ENCODE results near the gene LCAT. TPM values are rescaled to one million over a fixed set of nuclear protein-coding genes. Genes with fewer than 3 reads are reported as not detected.
A peak's percentile ranks its signal among the peaks of the same experiment; 100 is the strongest.

Gene LCAT
- total RNA-seq, 1 donor from 2014 or later = 20.3 TPM

- Mint-ChIP-seq H3K36me3 (ENCODE audit: low read depth) (peaks cover 27% of the 10 kb centered on the region), H3K27me3 (ENCODE audit: insufficient read depth) (no peaks in the 10 kb centered on the region), H3K4me3 (no peak overlapping the region), H3K27ac (no peak overlapping the region), H3K4me1 (ENCODE audit: low read depth) (peaks cover 15% of the 10 kb centered on the region), H3K9me3 (no peaks in the 10 kb centered on the region)
- no peak for DNase-seq (ENCODE audit: low spot score)
- intact Hi-C loops (cut with micrococcal nuclease) = no loop called here
Observed at GRCh38 chr16:67930678-67931211, 13.2 kb downstream of the LCAT start.

GRCh38 chr16:67930191-67930590 is 13.7 kb downstream of the LCAT start:
- H3K4me1 Mint-ChIP-seq (ENCODE audit: low read depth) = peaks cover 11% of the 10 kb centered on the region
- H3K36me3 Mint-ChIP-seq (ENCODE audit: low read depth) = peaks cover 22% of the 10 kb centered on the region
- H3K27ac Mint-ChIP-seq = no peak overlapping the region
- no peak for DNase-seq (ENCODE audit: low spot score)
- H3K9me3 Mint-ChIP-seq = no peaks in the 10 kb centered on the region
- intact Hi-C loops (cut with micrococcal nuclease) = no loop called here
- no peak overlapping the region for H3K4me3 Mint-ChIP-seq
- H3K27me3 Mint-ChIP-seq (ENCODE audit: insufficient read depth) = no peaks in the 10 kb centered on the region

GRCh38 chr16:67928561-67929364 is 15.2 kb downstream of the LCAT start:
- Mint-ChIP-seq H3K4me3 (no peak overlapping the region), H3K36me3 (ENCODE audit: low read depth) (peaks cover 9% of the 10 kb centered on the region), H3K9me3 (no peaks in the 10 kb centered on the region), H3K27me3 (ENCODE audit: insufficient read depth) (no peaks in the 10 kb centered on the region), H3K27ac (no peak overlapping the region), H3K4me1 (ENCODE audit: low read depth) (peaks cover 1% of the 10 kb centered on the region)
- intact Hi-C loops (cut with micrococcal nuclease) = loop anchor here (1.0 to 2.0 kb wide), 4 partner anchors 45 to 407 kb away; no protein-coding TSS in a partner anchor
- DNase-seq (ENCODE audit: low spot score) = peak; percentile 67

GRCh38 chr16:67928147-67928546 is 15.8 kb downstream of the LCAT start:
- intact Hi-C loops (cut with micrococcal nuclease) = loop anchor here (1.0 to 2.0 kb wide), 4 partner anchors 45 to 407 kb away; no protein-coding TSS in a partner anchor
- Mint-ChIP-seq H3K27me3 (ENCODE audit: insufficient read depth) (no peaks in the 10 kb centered on the region), H3K27ac (no peak overlapping the region), H3K36me3 (ENCODE audit: low read depth) (peaks cover 8% of the 10 kb centered on the region), H3K4me1 (ENCODE audit: low read depth) (no peaks in the 10 kb centered on the region), H3K4me3 (no peak overlapping the region), H3K9me3 (no peaks in the 10 kb centered on the region)
- no peak for DNase-seq (ENCODE audit: low spot score)

GRCh38 chr16:67927131-67927941 is 16.6 kb downstream of the LCAT start:
- peaks cover 5% of the 10 kb centered on the region for H3K36me3 Mint-ChIP-seq (ENCODE audit: low read depth)
- no peak for DNase-seq (ENCODE audit: low spot score)
- H3K27ac Mint-ChIP-seq = no peak overlapping the region
- H3K27me3 Mint-ChIP-seq (ENCODE audit: insufficient read depth) = no peaks in the 10 kb centered on the region
- intact Hi-C loops (cut with micrococcal nuclease) = no loop called here
- H3K9me3 Mint-ChIP-seq = no peaks in the 10 kb centered on the region
- H3K4me3 Mint-ChIP-seq = no peak overlapping the region
- peaks cover 7% of the 10 kb centered on the region for H3K4me1 Mint-ChIP-seq (ENCODE audit: low read depth)

GRCh38 chr16:67926181-67926750 is 17.7 kb downstream of the LCAT start:
- Mint-ChIP-seq H3K36me3 (ENCODE audit: low read depth) (peaks cover 4% of the 10 kb centered on the region), H3K27me3 (ENCODE audit: insufficient read depth) (no peaks in the 10 kb centered on the region), H3K27ac (no peak overlapping the region), H3K4me3 (no peak overlapping the region), H3K9me3 (no peaks in the 10 kb centered on the region), H3K4me1 (ENCODE audit: low read depth) (peaks cover 15% of the 10 kb centered on the region)
- no peak for DNase-seq (ENCODE audit: low spot score)
- intact Hi-C loops (cut with micrococcal nuclease) = no loop called here

- DNase-seq (ENCODE audit: low spot score) = no peak
- H3K27me3 Mint-ChIP-seq (ENCODE audit: insufficient read depth) = no peaks in the 10 kb centered on the region
- intact Hi-C loops (cut with micrococcal nuclease) = no loop called here
- peaks cover 15% of the 10 kb centered on the region for H3K4me1 Mint-ChIP-seq (ENCODE audit: low read depth)
- no peaks in the 10 kb centered on the region for H3K9me3 Mint-ChIP-seq
- no peak overlapping the region for H3K4me3 Mint-ChIP-seq
- no peak overlapping the region for H3K27ac Mint-ChIP-seq
- H3K36me3 Mint-ChIP-seq (ENCODE audit: low read depth) = peaks cover 2% of the 10 kb centered on the region
Observed at GRCh38 chr16:67924140-67924906, 19.6 kb downstream of the LCAT start.

GRCh38 chr16:67923414-67924116 is 20.4 kb downstream of the LCAT start:
- intact Hi-C loops (cut with micrococcal nuclease) = no loop called here
- H3K4me3 Mint-ChIP-seq = no peak overlapping the region
- peaks cover 15% of the 10 kb centered on the region for H3K4me1 Mint-ChIP-seq (ENCODE audit: low read depth)
- H3K9me3 Mint-ChIP-seq = no peaks in the 10 kb centered on the region
- peak overlapping the region; percentile 40 for H3K27ac Mint-ChIP-seq
- DNase-seq (ENCODE audit: low spot score) = no peak
- no peaks in the 10 kb centered on the region for H3K27me3 Mint-ChIP-seq (ENCODE audit: insufficient read depth)
- H3K36me3 Mint-ChIP-seq (ENCODE audit: low read depth) = peaks cover 2% of the 10 kb centered on the region

GRCh38 chr16:67922740-67923139 is 21.2 kb downstream of the LCAT start:
- DNase-seq (ENCODE audit: low spot score) = no peak
- Mint-ChIP-seq H3K27me3 (ENCODE audit: insufficient read depth) (no peaks in the 10 kb centered on the region), H3K4me1 (ENCODE audit: low read depth) (peaks cover 21% of the 10 kb centered on the region), H3K36me3 (ENCODE audit: low read depth) (no peaks in the 10 kb centered on the region), H3K9me3 (no peaks in the 10 kb centered on the region), H3K4me3 (no peak overlapping the region), H3K27ac (no peak overlapping the region)
- intact Hi-C loops (cut with micrococcal nuclease) = no loop called here

GRCh38 chr16:67922221-67922620 is 21.7 kb downstream of the LCAT start:
- peak overlapping the region; percentile 49 for H3K27ac Mint-ChIP-seq

GRCh38 chr16:67919622-67920221 is 24.2 kb downstream of the LCAT start:
- intact Hi-C loops (cut with micrococcal nuclease) = loop anchor here (1.0 to 2.0 kb wide), 2 partner anchors 27 to 103 kb away; partner anchors contain the start of gene PSKH1
- no peaks in the 10 kb centered on the region for H3K9me3 Mint-ChIP-seq
- H3K4me3 Mint-ChIP-seq = no peak overlapping the region
- peaks cover 30% of the 10 kb centered on the region for H3K4me1 Mint-ChIP-seq (ENCODE audit: low read depth)
- H3K27ac Mint-ChIP-seq = peak overlapping the region; percentile 55
- H3K36me3 Mint-ChIP-seq (ENCODE audit: low read depth) = peaks cover 6% of the 10 kb centered on the region
- H3K27me3 Mint-ChIP-seq (ENCODE audit: insufficient read depth) = no peaks in the 10 kb centered on the region
- DNase-seq (ENCODE audit: low spot score) = no peak

More at GRCh38 chr16:67922221-67922620, 21.7 kb downstream of the LCAT start:
- intact Hi-C loops (cut with micrococcal nuclease) = no loop called here
- Mint-ChIP-seq H3K4me1 (ENCODE audit: low read depth) (peaks cover 26% of the 10 kb centered on the region), H3K9me3 (no peaks in the 10 kb centered on the region), H3K27me3 (ENCODE audit: insufficient read depth) (no peaks in the 10 kb centered on the region), H3K4me3 (no peak overlapping the region), H3K36me3 (ENCODE audit: low read depth) (peaks cover 1% of the 10 kb centered on the region)
- no peak for DNase-seq (ENCODE audit: low spot score)

Data from activated T-helper 1 cell treated with anti-CD3 and anti-CD28 coated beads, Interleukin-12 subunit alpha, Interleukin-12 subunit beta, Interleukin-2, Interleukin-4 antibody, amounts not matched to agents 30 ng/mL and 10 ng/mL and 1 ng/mL, durations not matched to agents 14 hours and 24 hours and 36 hours (primary cell).